Activated CD4-positive, alpha-beta memory T cell treated with anti-CD3 and anti-CD28 coated beads for 36 hours (primary cell): Measurements from ENCODE around the gene ZNF248. TPM values are rescaled to one million over a fixed set of nuclear protein-coding genes. Genes with fewer than 3 reads are reported as not detected.
"Not testable (repeated sequence)": the region's sequence is repeated elsewhere in the genome, so short reads cannot be mapped to it uniquely, and the experiment has no call there.

Source experiments
- CTCF ChIA-PET: fragments of 350-600 bp; sonication (Branson Sonifier 250); formaldehyde crosslinking; loops from one replicate; lab custom pipeline; 2021; ENCODE audit warnings: antibody characterized with exemption, inconsistent platforms; lab: Charles Lee
- POLR2A ChIA-PET: fragments of 350-600 bp; sonication (Branson Sonifier 250); formaldehyde crosslinking; loops from one replicate; lab custom pipeline; 2021; ENCODE audit warnings: antibody characterized with exemption; lab: Charles Lee
- DNase-seq: peaks from one replicate; pipeline ENCODE4 v3.0.0-alpha.2; 2020
- H3K27ac Mint-ChIP-seq: one replicate; pipeline ENCODE4 v1.8.0; 2021; ENCODE audit warnings: mixed read lengths
- H3K27me3 Mint-ChIP-seq: one replicate; pipeline ENCODE4 v1.8.0; 2021; ENCODE audit warnings: mixed read lengths
- H3K36me3 Mint-ChIP-seq: one replicate; pipeline ENCODE4 v1.8.0; 2021; ENCODE audit warnings: mixed read lengths
- H3K4me1 Mint-ChIP-seq: one replicate; pipeline ENCODE4 v1.8.0; 2021; ENCODE audit warnings: low read depth, mixed read lengths
- H3K4me3 Mint-ChIP-seq: one replicate; pipeline ENCODE4 v1.8.0; 2021; ENCODE audit warnings: mild to moderate bottlenecking, mixed read lengths
- H3K9me3 Mint-ChIP-seq: one replicate; pipeline ENCODE4 v1.8.0; 2021; ENCODE audit warnings: mixed read lengths
- intact Hi-C: fragments of 100-400 bp; cut with micrococcal nuclease; formaldehyde crosslinking; loops from one replicate; pipeline ENCODE4 v1.15.1; 2023
- total RNA-seq, 2 experiments: library from RNA; stranded (reverse); gene quantifications; one replicate each; pipeline ENCODE4 v1.2.3, GENCODE V29; 2021

Gene ZNF248
- total RNA-seq, 2 experiments from 2014 or later: 6.1 to 7.4 TPM

DNA sequence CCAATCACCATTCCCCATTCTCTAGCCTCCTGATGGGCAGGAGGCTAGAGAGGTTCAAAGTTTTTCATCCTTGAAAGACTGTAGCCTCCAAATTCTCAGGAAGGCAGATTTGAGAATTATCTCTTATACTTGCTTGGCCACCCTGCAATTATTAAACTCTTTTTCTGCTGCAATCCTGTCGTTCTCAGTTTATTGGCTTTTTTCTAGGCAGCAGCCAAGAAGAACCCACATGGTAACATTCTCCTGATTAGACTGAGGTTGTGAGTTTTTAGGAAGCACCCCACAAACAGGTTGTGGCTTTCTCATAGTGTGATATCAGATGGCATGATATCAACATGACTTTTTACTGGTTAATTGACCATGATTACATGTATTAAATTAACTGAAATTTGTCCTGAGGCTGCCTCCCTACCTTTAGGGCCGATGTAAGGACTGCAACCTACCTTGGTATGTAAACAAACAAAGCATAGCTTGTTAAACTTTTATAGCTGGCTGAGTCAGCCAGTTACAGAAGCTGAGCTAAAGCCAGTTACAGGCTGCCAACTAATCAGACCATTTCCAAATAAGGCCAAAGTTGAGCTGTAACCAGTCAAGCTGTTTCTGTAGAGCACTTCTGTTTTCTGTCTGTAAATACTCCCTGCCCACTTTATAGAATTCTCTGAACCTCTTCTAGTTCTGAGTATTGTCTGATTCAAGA lies 3.2 kb upstream of the ZNF248 start:
- Mint-ChIP-seq H3K27ac (no peak overlapping the region), H3K27me3 (peaks cover 1% of the 10 kb centered on the region), H3K4me3 (no peak overlapping the region), H3K36me3 (peaks cover 4% of the 10 kb centered on the region), H3K9me3 (no peaks in the 10 kb centered on the region), H3K4me1 (peaks cover 22% of the 10 kb centered on the region)
- CTCF ChIA-PET: no interaction called here
- intact Hi-C loops: no loop called here
- DNase-seq: no peak
- POLR2A ChIA-PET: no interaction called here

DNA sequence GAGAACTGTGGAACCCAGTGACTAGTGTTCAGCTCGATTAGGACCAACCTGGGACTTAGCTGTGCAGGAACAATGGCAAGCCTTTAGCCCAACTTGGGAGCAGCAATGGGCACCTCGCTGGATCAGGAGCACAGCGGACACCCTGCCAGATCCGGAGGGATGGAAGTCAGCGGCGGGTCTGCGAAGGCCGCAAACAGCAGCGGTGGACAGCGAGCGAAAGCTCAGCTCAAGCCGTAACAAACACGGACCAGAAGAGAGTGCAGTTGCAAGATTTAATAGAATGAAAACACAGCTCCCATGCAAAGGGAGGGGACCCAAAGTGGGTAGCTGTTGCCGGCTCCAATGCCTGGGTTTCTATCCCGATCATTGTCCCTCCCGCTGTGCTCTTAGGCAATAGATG lies 1.9 kb upstream of the ZNF248 start:
- DNase-seq, H3K27ac Mint-ChIP-seq, H3K4me3 Mint-ChIP-seq, POLR2A ChIA-PET, H3K36me3 Mint-ChIP-seq, H3K9me3 Mint-ChIP-seq, H3K27me3 Mint-ChIP-seq: not testable (repeated sequence)
- H3K4me1 Mint-ChIP-seq: peaks cover 32% of the 10 kb centered on the region
- CTCF ChIA-PET: interaction anchor here (1.5 kb wide), 1 partner anchor 118 kb away, joined by 3 read pairs; no protein-coding TSS in a partner anchor
- intact Hi-C loops: loop anchor here (10.0 kb wide), 1 partner anchor 496 kb away; no protein-coding TSS in a partner anchor

DNA sequence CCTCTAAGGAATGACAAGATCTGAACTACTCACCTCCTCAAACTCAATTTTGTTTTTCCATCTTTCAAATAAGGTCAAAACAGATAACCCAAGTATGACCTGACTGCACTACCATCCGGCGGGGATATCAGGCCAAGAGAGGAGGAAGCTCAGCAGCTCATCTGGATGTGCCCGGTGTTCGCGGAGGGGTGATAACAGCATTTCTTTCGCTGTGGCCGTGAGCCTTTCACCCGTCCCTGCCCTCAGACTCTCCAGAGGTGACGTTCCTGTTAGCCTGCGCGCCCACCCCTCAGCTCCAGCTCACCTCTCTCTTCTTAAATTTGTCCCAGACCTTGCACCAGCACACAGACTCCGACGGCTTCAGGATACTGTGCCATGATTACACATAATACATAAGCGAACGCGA lies 526 bp downstream of the ZNF248 start:
- Mint-ChIP-seq H3K27ac (peak overlapping the region; percentile 94), H3K4me3 (peak overlapping the region; percentile 96), H3K36me3 (peaks cover 19% of the 10 kb centered on the region), H3K27me3 (peaks cover 1% of the 10 kb centered on the region), H3K4me1 (peaks cover 37% of the 10 kb centered on the region), H3K9me3 (no peaks in the 10 kb centered on the region)
- CTCF ChIA-PET: no interaction called here
- POLR2A ChIA-PET: interaction anchor here (1.0 kb wide), 1 partner anchor 120 kb away, joined by 4 read pairs; the partner anchor contains the start of gene ZNF25
- intact Hi-C loops: loop anchor here (1.0 to 10.0 kb wide), 5 partner anchors 119 to 545 kb away; partner anchors contain the start of genes ZNF25, ZNF33A and ZNF37A
- DNase-seq: peak; percentile 52

DNA sequence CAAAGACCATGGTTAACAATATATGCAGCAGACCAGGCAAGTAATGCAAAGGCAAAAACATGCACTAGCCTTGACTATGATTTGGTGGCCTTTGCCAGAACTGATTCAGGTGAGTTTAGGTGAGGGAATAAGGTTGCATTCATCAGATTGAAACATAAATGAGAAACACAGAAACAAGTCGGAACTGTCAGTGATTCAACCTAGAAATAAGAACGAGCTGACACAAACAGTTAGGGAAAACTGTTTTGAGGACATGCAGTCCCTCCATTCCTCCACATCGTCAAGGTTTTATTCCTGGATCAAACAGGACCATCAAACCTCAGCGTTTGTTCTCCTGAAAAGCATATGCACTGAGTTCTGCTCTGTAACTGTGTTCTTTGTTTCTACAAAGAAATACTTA lies 1.8 kb downstream of the ZNF248 start:
- Mint-ChIP-seq H3K9me3 (no peaks in the 10 kb centered on the region), H3K27me3 (peaks cover 1% of the 10 kb centered on the region), H3K27ac (no peak overlapping the region), H3K4me1 (peaks cover 37% of the 10 kb centered on the region), H3K36me3 (peaks cover 22% of the 10 kb centered on the region), H3K4me3 (peak overlapping the region; percentile 12)
- DNase-seq: no peak
- ChIA-PET CTCF (no interaction called here), POLR2A (no interaction called here)
- intact Hi-C loops: loop anchor here (10.0 kb wide), 1 partner anchor 499 kb away; no protein-coding TSS in a partner anchor

DNA sequence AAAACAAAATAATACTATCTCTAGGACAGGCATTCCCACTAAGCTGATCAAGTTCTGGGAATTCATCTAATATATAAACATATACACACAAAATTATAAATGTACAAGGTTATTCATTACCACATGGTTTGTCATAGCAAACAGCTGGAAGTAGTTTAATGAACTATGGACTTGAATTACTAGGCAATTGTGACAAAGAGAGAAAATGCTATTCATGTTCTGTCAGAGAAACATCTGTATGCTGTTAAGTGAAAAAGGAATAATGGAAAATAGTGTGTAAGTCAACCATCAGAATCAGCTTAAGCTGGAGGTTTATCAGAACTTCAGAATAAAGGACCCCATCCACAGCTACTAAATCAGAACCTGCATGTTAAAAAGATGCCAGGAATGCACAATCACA lies 2.8 kb downstream of the ZNF248 start:
- Mint-ChIP-seq H3K4me1 (peaks cover 37% of the 10 kb centered on the region), H3K27ac (no peak overlapping the region), H3K36me3 (peaks cover 22% of the 10 kb centered on the region), H3K4me3 (no peak overlapping the region), H3K9me3 (no peaks in the 10 kb centered on the region), H3K27me3 (peaks cover 1% of the 10 kb centered on the region)
- ChIA-PET CTCF (interaction anchor here (0.7 kb wide), 1 partner anchor 122 kb away, joined by 3 read pairs; the partner anchor contains the start of gene ZNF25), POLR2A (no interaction called here)
- DNase-seq: no peak
- intact Hi-C loops: loop anchor here (10.0 kb wide), 1 partner anchor 500 kb away; no protein-coding TSS in a partner anchor

DNA sequence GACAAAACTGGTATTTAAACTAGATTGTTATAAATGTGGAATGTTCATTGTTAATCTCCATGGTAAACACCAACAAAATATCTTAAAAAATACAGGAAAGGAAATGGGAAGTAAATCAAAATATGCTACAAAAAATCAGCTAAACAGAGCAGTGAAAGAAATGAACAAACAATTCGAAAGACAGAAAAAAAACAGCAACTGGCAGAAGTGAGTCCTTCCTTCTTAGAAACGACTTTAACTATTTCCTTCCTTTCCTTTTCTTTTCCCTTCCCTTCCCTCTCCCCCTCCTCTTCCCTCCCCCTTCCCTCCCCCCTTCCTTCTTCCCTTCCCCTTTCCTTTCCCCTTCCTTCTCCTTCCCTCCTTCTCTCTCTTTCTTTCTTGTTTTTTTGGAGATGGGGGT lies 12.8 kb downstream of the ZNF248 start:
- Mint-ChIP-seq H3K4me3 (no peak overlapping the region), H3K9me3 (peaks cover 12% of the 10 kb centered on the region), H3K4me1 (no peaks in the 10 kb centered on the region), H3K27ac (no peak overlapping the region), H3K36me3 (peaks cover 67% of the 10 kb centered on the region), H3K27me3 (no peaks in the 10 kb centered on the region)
- ChIA-PET POLR2A (no interaction called here), CTCF (no interaction called here)
- no peak for DNase-seq
- intact Hi-C loops: no loop called here

DNA sequence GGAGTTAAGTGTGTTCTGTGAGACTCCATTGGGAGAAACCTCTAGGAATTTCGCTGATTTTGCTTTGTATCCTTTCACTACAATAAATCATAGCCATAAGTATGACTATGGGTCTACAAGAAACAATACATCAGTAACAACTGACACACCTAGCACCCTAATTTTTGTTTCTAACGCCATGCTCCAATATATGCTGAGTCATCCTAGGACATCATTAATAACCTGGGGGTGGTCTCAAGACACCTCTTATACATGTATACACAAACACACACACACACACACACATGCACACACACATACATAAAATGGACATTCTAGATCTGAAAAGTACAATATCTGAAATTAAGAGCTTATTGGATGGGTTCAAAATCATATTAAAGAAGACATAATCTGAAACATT lies 18.2 kb downstream of the ZNF248 start:
- H3K9me3 Mint-ChIP-seq: peaks cover 48% of the 10 kb centered on the region
- no peak overlapping the region for H3K4me3 Mint-ChIP-seq
- intact Hi-C loops: no loop called here
- ChIA-PET CTCF (no interaction called here), POLR2A (no interaction called here)
- no peak for DNase-seq
- no peaks in the 10 kb centered on the region for H3K27me3 Mint-ChIP-seq
- peaks cover 92% of the 10 kb centered on the region for H3K36me3 Mint-ChIP-seq
- no peak overlapping the region for H3K27ac Mint-ChIP-seq
- no peaks in the 10 kb centered on the region for H3K4me1 Mint-ChIP-seq

DNA sequence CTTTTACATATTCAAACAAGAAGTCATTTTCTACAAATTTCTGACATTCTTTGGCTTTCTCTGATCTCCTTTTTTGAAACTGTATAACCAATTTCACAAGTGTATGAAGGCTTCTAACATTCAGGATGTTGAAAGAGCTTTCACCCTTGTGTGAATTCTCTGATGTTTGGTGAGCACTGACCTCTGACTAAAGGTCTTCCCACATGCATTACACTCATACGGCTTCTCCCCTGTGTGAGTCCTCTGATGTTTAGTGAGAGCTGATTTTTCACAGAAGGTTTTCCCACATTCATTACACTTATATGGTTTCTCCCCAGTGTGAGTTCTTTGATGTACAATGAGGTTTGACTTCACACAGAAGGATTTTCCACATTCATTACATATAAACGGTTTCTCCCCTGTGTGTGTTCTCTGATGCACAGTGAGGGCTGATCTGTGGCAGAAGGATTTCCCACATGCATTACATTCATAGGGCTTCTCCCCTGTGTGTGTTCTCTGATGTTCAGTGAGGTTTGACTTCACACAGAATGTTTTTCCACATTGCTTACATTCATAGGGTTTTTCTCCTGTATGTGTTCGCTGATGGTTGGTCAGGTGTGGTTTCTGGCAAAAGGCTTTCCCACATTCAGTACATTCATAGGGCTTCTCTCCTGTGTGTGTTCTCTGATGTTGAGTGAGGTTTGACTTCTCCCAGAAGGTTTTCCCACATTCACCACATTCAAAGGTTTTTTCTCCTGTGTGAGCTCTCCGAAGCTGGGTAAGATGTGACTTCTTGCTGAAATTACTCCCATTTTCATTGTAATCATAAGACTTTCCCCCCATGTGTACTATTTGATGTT lies 25.7 kb downstream of the ZNF248 start:
- DNase-seq: no peak
- Mint-ChIP-seq H3K4me3 (no peak overlapping the region), H3K27ac (no peak overlapping the region), H3K27me3 (no peaks in the 10 kb centered on the region), H3K9me3 (peaks cover 92% of the 10 kb centered on the region), H3K36me3 (peaks cover 97% of the 10 kb centered on the region), H3K4me1 (no peaks in the 10 kb centered on the region)
- ChIA-PET CTCF (no interaction called here), POLR2A (no interaction called here)
- intact Hi-C loops: no loop called here

DNA sequence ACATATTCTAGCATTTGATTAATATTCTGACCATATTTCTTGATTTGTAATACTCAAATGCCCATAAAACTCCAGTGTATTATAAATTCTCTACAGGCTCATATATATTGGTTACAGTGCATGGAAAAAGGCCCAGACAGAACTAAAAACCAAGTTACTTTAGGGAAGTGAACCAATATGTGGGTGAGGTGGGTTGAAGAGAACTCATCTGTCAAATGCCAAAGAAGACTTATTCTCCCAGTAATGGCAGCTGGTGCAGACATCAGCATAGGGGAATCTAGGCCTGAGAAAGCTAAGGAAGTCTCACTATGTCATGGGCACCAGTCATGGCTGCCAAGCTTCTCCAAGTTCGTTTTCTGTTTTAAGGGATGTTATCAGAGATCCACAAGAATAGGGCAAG lies 30.6 kb downstream of the ZNF248 start:
- H3K27me3 Mint-ChIP-seq: no peaks in the 10 kb centered on the region
- H3K36me3 Mint-ChIP-seq: peaks cover 70% of the 10 kb centered on the region
- intact Hi-C loops: no loop called here
- H3K4me1 Mint-ChIP-seq: no peaks in the 10 kb centered on the region
- peaks cover 79% of the 10 kb centered on the region for H3K9me3 Mint-ChIP-seq
- no peak overlapping the region for H3K27ac Mint-ChIP-seq
- POLR2A ChIA-PET: no interaction called here
- no peak overlapping the region for H3K4me3 Mint-ChIP-seq
- CTCF ChIA-PET: no interaction called here
- DNase-seq: no peak

DNA sequence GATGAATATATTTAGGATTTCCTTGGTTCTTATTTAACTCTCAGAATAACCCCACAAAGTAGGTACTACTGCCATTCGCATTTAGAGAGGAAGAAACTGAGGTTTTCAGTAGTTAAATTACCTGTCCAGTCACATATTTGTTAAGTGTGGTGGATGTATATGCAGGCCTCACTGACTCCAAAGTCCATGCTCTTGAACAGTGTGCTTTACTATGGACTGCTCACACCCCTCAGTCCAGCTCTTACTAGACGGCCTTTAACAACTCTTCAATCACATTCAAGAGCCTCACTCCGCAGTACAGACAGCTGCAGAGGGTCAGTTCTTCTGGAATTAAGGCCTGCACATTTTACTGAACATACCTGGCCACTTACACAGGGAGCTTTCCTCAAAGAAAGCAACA lies 36.2 kb downstream of the ZNF248 start:
- no peak overlapping the region for H3K4me3 Mint-ChIP-seq
- no peaks in the 10 kb centered on the region for H3K27me3 Mint-ChIP-seq
- POLR2A ChIA-PET: no interaction called here
- peaks cover 75% of the 10 kb centered on the region for H3K9me3 Mint-ChIP-seq
- no peaks in the 10 kb centered on the region for H3K4me1 Mint-ChIP-seq
- CTCF ChIA-PET: no interaction called here
- intact Hi-C loops: no loop called here
- H3K27ac Mint-ChIP-seq: no peak overlapping the region
- DNase-seq: no peak
- peaks cover 35% of the 10 kb centered on the region for H3K36me3 Mint-ChIP-seq

DNA sequence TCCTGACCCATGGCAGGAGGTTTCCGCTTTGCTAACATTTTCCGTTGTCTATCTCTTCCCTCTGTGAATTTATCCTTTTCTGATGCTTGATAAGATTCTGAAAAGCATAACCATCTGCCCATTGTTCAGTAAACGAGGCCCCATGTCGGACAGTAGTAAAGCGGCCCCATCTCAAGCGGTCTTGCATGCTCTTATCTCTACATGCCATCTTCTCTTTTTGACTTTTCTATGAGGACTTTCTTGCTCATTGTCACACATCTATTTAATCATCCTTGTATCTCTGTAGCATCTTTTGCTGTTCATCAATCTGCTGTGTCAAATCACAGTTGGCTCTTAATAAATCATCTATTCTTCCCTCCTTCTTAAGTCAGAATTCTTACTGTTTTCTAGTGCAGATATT lies 37.6 kb downstream of the ZNF248 start:
- H3K27ac Mint-ChIP-seq: no peak overlapping the region
- H3K9me3 Mint-ChIP-seq: peaks cover 76% of the 10 kb centered on the region
- ChIA-PET POLR2A (no interaction called here), CTCF (no interaction called here)
- H3K27me3 Mint-ChIP-seq: no peaks in the 10 kb centered on the region
- peaks cover 31% of the 10 kb centered on the region for H3K36me3 Mint-ChIP-seq
- intact Hi-C loops: no loop called here
- H3K4me3 Mint-ChIP-seq: no peak overlapping the region
- no peaks in the 10 kb centered on the region for H3K4me1 Mint-ChIP-seq
- no peak for DNase-seq

DNA sequence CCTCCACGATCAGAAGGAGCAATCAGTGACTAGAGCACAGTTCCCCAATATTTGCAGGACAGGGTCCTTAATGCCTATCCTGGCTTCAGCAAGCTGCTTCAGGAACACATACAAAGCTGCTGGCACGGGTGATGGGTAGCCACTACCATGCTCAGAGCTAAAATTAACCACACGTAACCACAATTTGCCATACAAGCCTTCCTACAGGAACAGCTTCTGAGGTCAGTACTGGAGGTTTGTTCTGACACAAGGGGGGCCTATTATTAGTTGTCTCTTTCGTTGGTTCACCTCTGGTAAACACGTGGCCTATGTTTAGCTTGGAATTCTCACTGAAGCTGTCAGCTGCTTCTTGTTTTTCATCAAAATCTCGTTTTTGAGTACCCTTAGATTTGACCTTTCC lies 41.1 kb downstream of the ZNF248 start:
- Mint-ChIP-seq H3K27ac (no peak overlapping the region), H3K9me3 (peaks cover 83% of the 10 kb centered on the region), H3K4me3 (no peak overlapping the region), H3K4me1 (no peaks in the 10 kb centered on the region), H3K27me3 (no peaks in the 10 kb centered on the region), H3K36me3 (peaks cover 34% of the 10 kb centered on the region)
- POLR2A ChIA-PET: no interaction called here
- DNase-seq: no peak
- CTCF ChIA-PET: no interaction called here
- intact Hi-C loops: no loop called here
